H1 (cell line): ENCODE measurements around the gene MSI2. TPM values are rescaled to one million over a fixed set of nuclear protein-coding genes. Genes with fewer than 3 reads are reported as not detected.

ENCODE experiments used
- ATF2 ChIP-seq: IDR thresholded peaks from 2 replicates; pipeline ENCODE4 v1.6.1; 2012; ENCODE audit warnings: low read length, inconsistent platforms
- EZH2 ChIP-seq: fragments of 200-600 bp; sonication (generic); IDR thresholded peaks from 2 replicates; pipeline ENCODE4 v1.7.1; 2012; ENCODE audit warnings: low read depth, mild to moderate bottlenecking, moderate library complexity, low read length, inconsistent platforms; ENCODE audit not compliant: severe bottlenecking
- polyA plus RNA-seq, 7 experiments: library from polyadenylated mRNA; depleted of rRNA in 3 of 7; stranded (reverse) in 5 of 7; unstranded in 2 of 7; fragments of >200 nt in 5 of 7; fragments of 200-250 nt in 2 of 7; gene quantifications; 1 replicate in 5 of 7; 2 replicates in 1 of 7; 4 replicates in 1 of 7; pipeline versions ENCODE4 v1.2.1 to v1.2.3, GENCODE V29; 2011 to 2013; ENCODE audit warnings: missing spikeins in 2 of 7, mixed read lengths in 2 of 7
- total RNA-seq: library from RNA; stranded (reverse); fragmentation: NEBNext Ultra II Directional; extraction: Animal tissue kit (Norgen Biotek cat#: 25700); gene quantifications from 2 replicates; pipeline ENCODE4 v1.2.1, GENCODE V29; 2021

The MSI2 gene
- total and polyA plus RNA-seq, 2 of the 8 experiments (the other 6 are each of a cell fraction or from before 2014, with no cell fraction given): 36.7 to 80.6 TPM

DNA sequence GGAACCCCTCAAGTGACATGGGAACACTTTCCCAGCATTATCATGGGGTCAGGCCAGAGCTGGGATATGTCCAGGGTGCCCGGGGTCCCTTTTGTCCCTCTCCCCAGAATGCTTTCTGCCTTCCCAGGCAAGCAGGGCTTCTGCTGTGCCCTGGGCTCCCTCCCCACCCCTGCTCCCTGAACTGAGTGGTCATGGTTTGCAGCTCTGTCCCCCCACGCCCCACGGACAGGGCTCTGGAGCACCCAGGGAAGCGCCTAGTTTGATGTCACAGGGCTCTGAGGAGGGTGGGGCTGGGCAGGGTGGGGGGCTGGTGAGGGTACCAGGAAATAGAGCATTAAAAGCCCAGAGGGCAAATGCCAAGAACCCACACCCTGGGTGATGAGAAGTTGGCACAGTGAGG, 396.5 kb downstream of the MSI2 start (continued):
- no peak for TF ChIP-seq ATF2
- TF ChIP-seq EZH2: no peak
